Measurements from ENCODE around the gene PDXDC1. TPM values are rescaled to one million over a fixed set of nuclear protein-coding genes. Genes with fewer than 3 reads are reported as not detected.
"Not testable (repeated sequence)": the region's sequence is repeated elsewhere in the genome, so short reads cannot be mapped to it uniquely, and the experiment has no call there.

Gene PDXDC1
- total and polyA plus RNA-seq, 2 donors: 29.4 to 30.9 TPM

GRCh38 chr16:15093955-15094827 is 119.4 kb downstream of the PDXDC1 start, which contains the start of gene RRN3:
RRN3 (minus strand) TSS chr16:15094272; CDS start chr16:15094233, 39 bp downstream.
- Histone ChIP-seq H3K27ac (ENCODE audit: low read depth in 1 of 2, low read length in 1 of 2) (peak within 1 kb of the TSS; percentile 58 to 87), H3K4me3 (ENCODE audit: low read length in 2 of 2) (peak within 1 kb of the TSS; percentile 55 to 77), H3K4me1 (ENCODE audit: control insufficient read depth in 2 of 2, insufficient read depth in 2 of 2, low read length in 2 of 2) (peaks cover 3 to 11% of the 10 kb centered on the region in 2 donors)
- peak; percentile 62 to 89 (median 71) for DNase-seq (ENCODE audit: low read depth in 6 of 9, low spot score in 9 of 9)
- H3K9me3 ChIP-seq (ENCODE audit: control insufficient read depth in 2 of 2, insufficient read depth in 1 of 2, low read length in 1 of 2); H3K36me3 ChIP-seq (ENCODE audit: control insufficient read depth in 2 of 2, insufficient read depth in 2 of 2, low read length in 1 of 2); H3K27me3 ChIP-seq (ENCODE audit: control insufficient read depth in 2 of 2, insufficient read depth in 1 of 2, low read length in 1 of 2): not testable (repeated sequence)
- 4% methylated on average over 56 of the region's 56 CpGs for WGBS

GRCh38 chr16:15096583-15096972 is 121.8 kb downstream of the PDXDC1 start:
- not testable (repeated sequence) for H3K9me3 ChIP-seq (ENCODE audit: control insufficient read depth in 2 of 2, insufficient read depth in 1 of 2, low read length in 1 of 2); H3K36me3 ChIP-seq (ENCODE audit: control insufficient read depth in 2 of 2, insufficient read depth in 2 of 2, low read length in 1 of 2); DNase-seq (ENCODE audit: low read depth in 6 of 9, low spot score in 9 of 9); H3K27me3 ChIP-seq (ENCODE audit: control insufficient read depth in 2 of 2, insufficient read depth in 1 of 2, low read length in 1 of 2); H3K4me3 ChIP-seq (ENCODE audit: low read length in 2 of 2); H3K27ac ChIP-seq (ENCODE audit: low read depth in 1 of 2, low read length in 1 of 2)
- H3K4me1 ChIP-seq (ENCODE audit: control insufficient read depth in 2 of 2, insufficient read depth in 2 of 2, low read length in 2 of 2): peaks cover 3 to 11% of the 10 kb centered on the region in 2 donors
- 92% methylated on average over 9 of the region's 9 CpGs for WGBS

- H3K36me3 ChIP-seq (ENCODE audit: control insufficient read depth in 2 of 2, insufficient read depth in 2 of 2, low read length in 1 of 2); H3K9me3 ChIP-seq (ENCODE audit: control insufficient read depth in 2 of 2, insufficient read depth in 1 of 2, low read length in 1 of 2); H3K4me1 ChIP-seq (ENCODE audit: control insufficient read depth in 2 of 2, insufficient read depth in 2 of 2, low read length in 2 of 2); H3K27me3 ChIP-seq (ENCODE audit: control insufficient read depth in 2 of 2, insufficient read depth in 1 of 2, low read length in 1 of 2); DNase-seq (ENCODE audit: low read depth in 6 of 9, low spot score in 9 of 9); H3K4me3 ChIP-seq (ENCODE audit: low read length in 2 of 2); H3K27ac ChIP-seq (ENCODE audit: low read depth in 1 of 2, low read length in 1 of 2): not testable (repeated sequence)
- WGBS: 99% methylated on average over 2 of the region's 2 CpGs
Observed at GRCh38 chr16:15099366-15099909, 124.6 kb downstream of the PDXDC1 start.

GRCh38 chr16:15100372-15100987 is 125.7 kb downstream of the PDXDC1 start:
- H3K4me1 ChIP-seq (ENCODE audit: control insufficient read depth in 2 of 2, insufficient read depth in 2 of 2, low read length in 2 of 2); H3K27ac ChIP-seq (ENCODE audit: low read depth in 1 of 2, low read length in 1 of 2); H3K4me3 ChIP-seq (ENCODE audit: low read length in 2 of 2); DNase-seq (ENCODE audit: low read depth in 6 of 9, low spot score in 9 of 9); H3K27me3 ChIP-seq (ENCODE audit: control insufficient read depth in 2 of 2, insufficient read depth in 1 of 2, low read length in 1 of 2); H3K9me3 ChIP-seq (ENCODE audit: control insufficient read depth in 2 of 2, insufficient read depth in 1 of 2, low read length in 1 of 2); H3K36me3 ChIP-seq (ENCODE audit: control insufficient read depth in 2 of 2, insufficient read depth in 2 of 2, low read length in 1 of 2): not testable (repeated sequence)
- WGBS: 89% methylated on average over 5 of the region's 5 CpGs

- H3K36me3 ChIP-seq (ENCODE audit: control insufficient read depth in 2 of 2, insufficient read depth in 2 of 2, low read length in 1 of 2); H3K4me3 ChIP-seq (ENCODE audit: low read length in 2 of 2); DNase-seq (ENCODE audit: low read depth in 6 of 9, low spot score in 9 of 9); H3K4me1 ChIP-seq (ENCODE audit: control insufficient read depth in 2 of 2, insufficient read depth in 2 of 2, low read length in 2 of 2); H3K27ac ChIP-seq (ENCODE audit: low read depth in 1 of 2, low read length in 1 of 2); H3K9me3 ChIP-seq (ENCODE audit: control insufficient read depth in 2 of 2, insufficient read depth in 1 of 2, low read length in 1 of 2); H3K27me3 ChIP-seq (ENCODE audit: control insufficient read depth in 2 of 2, insufficient read depth in 1 of 2, low read length in 1 of 2): not testable (repeated sequence)
- 97% methylated on average over 34 of the region's 48 CpGs for WGBS
Observed at GRCh38 chr16:15127641-15128425, 153.0 kb downstream of the PDXDC1 start.

GRCh38 chr16:15130256-15130932 is 155.6 kb downstream of the PDXDC1 start:
- H3K27ac ChIP-seq (ENCODE audit: low read depth in 1 of 2, low read length in 1 of 2); H3K27me3 ChIP-seq (ENCODE audit: control insufficient read depth in 2 of 2, insufficient read depth in 1 of 2, low read length in 1 of 2); H3K4me3 ChIP-seq (ENCODE audit: low read length in 2 of 2); H3K9me3 ChIP-seq (ENCODE audit: control insufficient read depth in 2 of 2, insufficient read depth in 1 of 2, low read length in 1 of 2); H3K4me1 ChIP-seq (ENCODE audit: control insufficient read depth in 2 of 2, insufficient read depth in 2 of 2, low read length in 2 of 2); DNase-seq (ENCODE audit: low read depth in 6 of 9, low spot score in 9 of 9): not testable (repeated sequence)
- H3K36me3 ChIP-seq (ENCODE audit: control insufficient read depth in 2 of 2, insufficient read depth in 2 of 2, low read length in 1 of 2): peaks cover 0 to 13% of the 10 kb centered on the region in 2 donors
- 97% methylated on average over 34 of the region's 37 CpGs for WGBS

GRCh38 chr16:15130943-15131700 is 156.3 kb downstream of the PDXDC1 start:
- not testable (repeated sequence) for H3K4me3 ChIP-seq (ENCODE audit: low read length in 2 of 2); H3K27ac ChIP-seq (ENCODE audit: low read depth in 1 of 2, low read length in 1 of 2); DNase-seq (ENCODE audit: low read depth in 6 of 9, low spot score in 9 of 9); H3K4me1 ChIP-seq (ENCODE audit: control insufficient read depth in 2 of 2, insufficient read depth in 2 of 2, low read length in 2 of 2); H3K27me3 ChIP-seq (ENCODE audit: control insufficient read depth in 2 of 2, insufficient read depth in 1 of 2, low read length in 1 of 2); H3K9me3 ChIP-seq (ENCODE audit: control insufficient read depth in 2 of 2, insufficient read depth in 1 of 2, low read length in 1 of 2)
- WGBS: 97% methylated on average over 43 of the region's 51 CpGs
- H3K36me3 ChIP-seq (ENCODE audit: control insufficient read depth in 2 of 2, insufficient read depth in 2 of 2, low read length in 1 of 2): peaks cover 0 to 13% of the 10 kb centered on the region in 2 donors

Measured in thymus (tissue), 11 donors.